ENCODE data around the gene PSMD4. TPM values are rescaled to one million over a fixed set of nuclear protein-coding genes. Genes with fewer than 3 reads are reported as not detected.

PSMD4 gene
- total RNA-seq, 1 donor from 2014 or later, result 170 TPM

GRCh38 chr1:151282883-151283725 is 28.6 kb downstream of the PSMD4 start:
- peak overlapping the region; percentile 86 for H3K27ac Mint-ChIP-seq
- H3K4me3 Mint-ChIP-seq, result peak overlapping the region; percentile 99
- no peak for TF ChIP-seq CTCF (conservative IDR thresholded peaks at IDR 0.05)
- peaks cover 8% of the 10 kb centered on the region for H3K36me3 Mint-ChIP-seq
- no peaks in the 10 kb centered on the region for H3K9me3 Mint-ChIP-seq
- peaks cover 15% of the 10 kb centered on the region for H3K4me1 Mint-ChIP-seq (ENCODE audit: unreplicated experiment)
- H3K27me3 Mint-ChIP-seq, result no peaks in the 10 kb centered on the region
- DNase-seq (ENCODE audit: extremely low spot score, unreplicated experiment), result no peak

GRCh38 chr1:151284013-151284577 is 29.6 kb downstream of the PSMD4 start:
- H3K4me3 Mint-ChIP-seq, result peak overlapping the region; percentile 99
- no peaks in the 10 kb centered on the region for H3K9me3 Mint-ChIP-seq
- no peak for TF ChIP-seq CTCF (conservative IDR thresholded peaks at IDR 0.05)
- no peaks in the 10 kb centered on the region for H3K27me3 Mint-ChIP-seq
- H3K27ac Mint-ChIP-seq, result peak overlapping the region; percentile 86
- peaks cover 12% of the 10 kb centered on the region for H3K36me3 Mint-ChIP-seq
- DNase-seq (ENCODE audit: extremely low spot score, unreplicated experiment), result no peak
- peaks cover 15% of the 10 kb centered on the region for H3K4me1 Mint-ChIP-seq (ENCODE audit: unreplicated experiment)

- no peak for TF ChIP-seq CTCF (conservative IDR thresholded peaks at IDR 0.05)
These were observed 32.2 kb downstream of the PSMD4 start for GRCh38 chr1:151286619-151287340.

GRCh38 chr1:151287341-151287699 is 32.8 kb downstream of the PSMD4 start:
- TF ChIP-seq CTCF (conservative IDR thresholded peaks at IDR 0.05), result no peak

More at GRCh38 chr1:151286619-151287340, 32.2 kb downstream of the PSMD4 start:
- H3K4me1 Mint-ChIP-seq (ENCODE audit: unreplicated experiment), result peaks cover 15% of the 10 kb centered on the region
- DNase-seq (ENCODE audit: extremely low spot score, unreplicated experiment), result no peak
- H3K27ac Mint-ChIP-seq, result no peak overlapping the region
- peaks cover 12% of the 10 kb centered on the region for H3K36me3 Mint-ChIP-seq
- H3K4me3 Mint-ChIP-seq, result no peak overlapping the region
- H3K9me3 Mint-ChIP-seq, result no peaks in the 10 kb centered on the region
- no peaks in the 10 kb centered on the region for H3K27me3 Mint-ChIP-seq

GRCh38 chr1:151287767-151288500 is 33.4 kb downstream of the PSMD4 start:
- Mint-ChIP-seq H3K4me1 (ENCODE audit: unreplicated experiment) (peaks cover 15% of the 10 kb centered on the region), H3K27ac (no peak overlapping the region), H3K9me3 (no peaks in the 10 kb centered on the region), H3K27me3 (no peaks in the 10 kb centered on the region), H3K4me3 (no peak overlapping the region), H3K36me3 (peaks cover 17% of the 10 kb centered on the region)
- TF ChIP-seq CTCF (conservative IDR thresholded peaks at IDR 0.05), result no peak
- no peak for DNase-seq (ENCODE audit: extremely low spot score, unreplicated experiment)

More at GRCh38 chr1:151287341-151287699, 32.8 kb downstream of the PSMD4 start:
- Mint-ChIP-seq H3K27me3 (no peaks in the 10 kb centered on the region), H3K4me3 (no peak overlapping the region), H3K27ac (no peak overlapping the region), H3K36me3 (peaks cover 12% of the 10 kb centered on the region), H3K9me3 (no peaks in the 10 kb centered on the region), H3K4me1 (ENCODE audit: unreplicated experiment) (peaks cover 15% of the 10 kb centered on the region)
- no peak for DNase-seq (ENCODE audit: extremely low spot score, unreplicated experiment)
